ENCODE measurements around the gene ITPR2. TPM values are rescaled to one million over a fixed set of nuclear protein-coding genes. Genes with fewer than 3 reads are reported as not detected.
A peak's percentile ranks its signal among the peaks of the same experiment; 100 is the strongest.

The ITPR2 gene
- total and polyA plus RNA-seq, 2 of the 8 experiments (the other 6 are each of a cell fraction or from before 2014, with no cell fraction given): 4.1 to 48.3 TPM

DNA sequence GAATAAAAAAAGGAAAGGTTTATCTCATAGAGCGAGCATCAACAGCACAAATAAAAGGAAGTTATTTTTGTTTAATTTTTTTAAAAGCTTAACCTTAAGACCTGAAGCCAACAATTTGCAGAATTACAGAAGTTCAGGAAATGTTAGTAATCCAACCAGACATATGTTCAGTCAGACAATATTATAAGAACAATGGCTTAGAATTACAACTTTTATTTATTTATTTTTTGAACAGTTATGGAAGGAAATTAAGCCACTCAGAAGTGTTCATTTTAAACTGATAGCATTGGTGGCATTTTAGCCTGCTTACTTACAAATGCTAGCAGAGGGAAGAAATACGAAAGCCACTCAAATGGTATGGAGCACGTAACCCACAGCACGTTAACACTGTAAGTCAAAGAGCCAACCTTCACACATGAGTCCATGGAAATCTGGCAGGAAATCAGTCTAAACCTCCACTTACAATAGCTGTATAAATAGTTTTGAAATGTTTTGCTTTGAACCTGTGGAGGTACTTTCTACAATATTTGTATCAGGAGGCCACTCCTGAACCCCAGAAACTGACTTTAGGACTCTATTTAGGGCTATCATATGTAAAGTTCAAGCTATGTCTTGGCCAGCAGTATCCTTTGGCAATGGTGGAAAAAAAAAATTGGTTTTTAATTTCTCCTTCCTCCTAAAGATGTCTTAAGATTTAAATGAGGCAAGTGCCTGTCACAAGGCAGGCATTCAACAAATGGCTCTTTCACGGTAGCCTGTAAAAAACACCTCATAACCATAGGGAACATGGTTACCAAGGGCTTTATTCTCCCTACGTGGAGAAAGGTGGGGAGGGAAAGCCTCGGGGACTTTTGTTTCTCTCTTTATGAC, 102.3 kb downstream of the ITPR2 start:
- Histone ChIP-seq H3K4me2 (ENCODE audit: insufficient read depth in 1 of 2, low read depth in 2 of 2, low read length in 2 of 2) (no peak overlapping the region), H2BK15ac (ENCODE audit: low read length) (no peak overlapping the region), H2AK5ac (ENCODE audit: low read depth, low read length) (no peak overlapping the region), H3K4me1 (replicated peaks in 1 of 4; ENCODE audit: control insufficient read depth in 3 of 4, insufficient read depth in 4 of 4, low read length in 3 of 4) (peaks cover 0 to 4% (median 0%) of the 10 kb centered on the region in 4 experiments; a peak in 1 of 7 replicates), H3K27ac (ENCODE audit: low read depth, low read length) (no peak overlapping the region), H3K56ac (replicated peaks; ENCODE audit: insufficient read length, low read depth, low read length) (no peak overlapping the region), H3K14ac (ENCODE audit: insufficient read length) (no peak overlapping the region), H2BK20ac (ENCODE audit: low read length) (no peak overlapping the region), H3K36me3 (ENCODE audit: control insufficient read depth in 2 of 4, insufficient read depth in 4 of 4, low read length in 3 of 4) (no peaks in the 10 kb centered on the region), H3K9ac (replicated peaks in 1 of 4; ENCODE audit: extremely low read depth in 1 of 4, low read depth in 3 of 4, low read length in 3 of 4) (no peak overlapping the region), H4K91ac (replicated peaks; ENCODE audit: insufficient read length, low read length) (no peak overlapping the region), H3K4me3 (ENCODE audit: extremely low read depth in 1 of 4, insufficient read depth in 2 of 4, low read depth in 3 of 4, low read length in 4 of 4) (no peak overlapping the region), H2BK12ac (ENCODE audit: low read depth, low read length) (no peak overlapping the region), H3K79me2 (ENCODE audit: control insufficient read depth in 1 of 2, insufficient read depth in 2 of 2, low read length in 2 of 2) (peaks cover 0 to 3% of the 10 kb centered on the region in 2 experiments; a peak in 1 of 4 replicates), H3K9me3 (ENCODE audit: insufficient read depth in 2 of 2, low read depth in 1 of 2, low read length in 1 of 2) (no peaks in the 10 kb centered on the region), H3K27me3 (replicated peaks in 1 of 4; ENCODE audit: control insufficient read depth in 3 of 4, extremely low read depth in 1 of 4, insufficient read depth in 3 of 4, low read length in 3 of 4) (no peaks in the 10 kb centered on the region), H3K4ac (replicated peaks; ENCODE audit: insufficient read length, low read depth, low read length) (no peak overlapping the region), H2BK5ac (ENCODE audit: low read depth, low read length) (no peak overlapping the region), H4K8ac (ENCODE audit: extremely low read depth, insufficient read depth, low read length) (no peak overlapping the region), H4K20me1 (replicated peaks in 1 of 2; ENCODE audit: control insufficient read depth in 1 of 2, insufficient read depth in 2 of 2, low read length in 2 of 2) (no peaks in the 10 kb centered on the region), H2AFZ (ENCODE audit: low read length) (no peak overlapping the region), H2BK120ac (replicated peaks; ENCODE audit: low read depth, low read length) (no peak overlapping the region), H4K5ac (ENCODE audit: insufficient read length, low read depth, low read length) (no peak overlapping the region), H3K18ac (ENCODE audit: extremely low read depth, low read length) (no peak overlapping the region), H3K23ac (ENCODE audit: insufficient read length) (peak overlapping the region; percentile 72), H3K79me1 (ENCODE audit: low read depth, low read length) (peaks cover 2% of the 10 kb centered on the region; the same call in 1 of the 2 replicates), H3K23me2 (ENCODE audit: low read depth, low read length) (no peaks in the 10 kb centered on the region)
- TF ChIP-seq SUZ12 (IDR thresholded peaks at IDR 0.05; ENCODE audit: low read length) (no peak), SP2 (IDR thresholded peaks at IDR 0.05; ENCODE audit: low read length) (no peak), RXRA (IDR thresholded peaks at IDR 0.05; ENCODE audit: insufficient read depth, low read depth, low read length) (no peak)
- WGBS, 2 experiments (ENCODE audit: extremely low coverage in 1 of 2, insufficient coverage in 1 of 2, insufficient read length in 1 of 2, insufficient replicate concordance in 2 of 2, low coverage in 1 of 2, low lambda C conversion rate in 2 of 2, missing lambda C conversion rate in 1 of 2): 91% methylated on average over 7 of the region's 7 CpGs; no CpG with 5 or more reads in 1 of the 2 experiments
- CTCF ChIA-PET (ENCODE audit: partially characterized antibody): interaction anchor here (1.1 to 1.5 kb wide), 4 partner anchors 9 to 204 kb away, joined by 3 to 7 read pairs (median 3); no protein-coding TSS in a partner anchor
- FAIRE-seq: no peak
- DNase-seq (ENCODE audit: low read depth in 1 of 2, low spot score in 2 of 2): no peak
- POLR2A ChIA-PET (ENCODE audit: partially characterized antibody): no interaction called here
